HepG2 (cell line): ENCODE results near the gene GCLM. TPM values are rescaled to one million over a fixed set of nuclear protein-coding genes. Genes with fewer than 3 reads are reported as not detected.

Source experiments
- CBFB ChIP-seq: sonication (generic); formaldehyde crosslinking; IDR thresholded peaks from 2 replicates; pipeline ENCODE4 v1.4.0; 2020; ENCODE audit warnings: missing genetic modification reagents
- CHD4 ChIP-seq: fragments of 200-600 bp; sonication (generic); IDR thresholded peaks from 2 replicates; pipeline ENCODE4 v1.7.0; 2017; ENCODE audit warnings: mild to moderate bottlenecking, low read length, borderline replicate concordance
- FOXM1 ChIP-seq: sonication (generic); formaldehyde crosslinking; IDR thresholded peaks from 2 replicates; pipeline ENCODE4 v1.5.0; 2020; ENCODE audit warnings: missing genetic modification reagents
- MTA3 ChIP-seq: sonication (generic); formaldehyde crosslinking; IDR thresholded peaks from 2 replicates; pipeline ENCODE4 v1.4.0; 2020; ENCODE audit warnings: missing genetic modification reagents
- NFYB ChIP-seq: sonication (generic); formaldehyde crosslinking; IDR thresholded peaks from 2 replicates; pipeline ENCODE4 v1.4.0; 2020; ENCODE audit warnings: missing genetic modification reagents
- PAXIP1 ChIP-seq: sonication (generic); formaldehyde crosslinking; conservative IDR thresholded peaks from 2 replicates; pipeline ENCODE4 v1.4.0; 2020; ENCODE audit warnings: mild to moderate bottlenecking, missing genetic modification reagents, moderate library complexity
- SOX13 ChIP-seq, 3 experiments: fragments of 450-650 bp in 1 of 3; sonication (generic) in 1 of 3; formaldehyde crosslinking in 1 of 3; IDR thresholded peaks in 2 of 3; conservative IDR thresholded peaks in 1 of 3; 2 replicates each; pipeline versions ENCODE4 v1.5.0 to v1.6.1; 2016 to 2020; ENCODE audit warnings: antibody characterized with exemption in 1 of 3, mild to moderate bottlenecking in 1 of 3, missing compliant biosample characterization in 1 of 3, missing genetic modification reagents in 1 of 3, moderate library complexity in 1 of 3
- ZBTB2 ChIP-seq: sonication (generic); formaldehyde crosslinking; IDR thresholded peaks from 2 replicates; pipeline ENCODE4 v1.8.0; 2022; ENCODE audit warnings: low read depth, missing genetic modification reagents
- ZNF580 ChIP-seq: IDR thresholded peaks from 2 replicates; pipeline ENCODE4 v1.6.1; 2016; ENCODE audit warnings: low read depth, borderline replicate concordance
- ZNF605 ChIP-seq: sonication (generic); formaldehyde crosslinking; IDR thresholded peaks from 2 replicates; pipeline ENCODE4 v1.8.0; 2022; ENCODE audit warnings: mild to moderate bottlenecking, missing genetic modification reagents
- polyA plus RNA-seq, 8 experiments: library from polyadenylated mRNA; depleted of rRNA in 3 of 8; stranded (reverse) in 7 of 8; unstranded in 1 of 8; fragments of >200 nt; fragmentation: Illumina TruSeq in 4 of 8; extraction: Trizol in 4 of 8; gene quantifications; 2 replicates each; pipeline versions ENCODE4 v1.2.1 to v1.2.3, GENCODE V29; 2011 to 2016; ENCODE audit warnings: low read depth in 4 of 8, missing spikeins in 1 of 8, mixed read lengths in 1 of 8; ENCODE audit not compliant: insufficient read depth in 1 of 8
- total RNA-seq, 5 experiments: library from RNA; depleted of rRNA; stranded (reverse); fragments of >200 nt; fragmentation: Illumina TruSeq; extraction: Trizol; gene quantifications; 2 replicates each; pipeline ENCODE4 v1.2.3, GENCODE V29; 2016; ENCODE audit warnings: low read depth in 1 of 5
- TF ChIP-seq, protein P1 (sequence below): sonication (generic); formaldehyde crosslinking; IDR thresholded peaks from 2 replicates; pipeline ENCODE4 v1.4.0; 2020; ENCODE audit warnings: missing genetic modification reagents, low read depth, mild to moderate bottlenecking, borderline replicate concordance
- TF ChIP-seq, protein P2 (sequence below): sonication (generic); formaldehyde crosslinking; IDR thresholded peaks from 2 replicates; pipeline ENCODE4 v1.4.0; 2020; ENCODE audit warnings: missing genetic modification reagents
- TF ChIP-seq, protein P3 (sequence below), 2 experiments: sonication (generic) in 1 of 2; formaldehyde crosslinking in 1 of 2; IDR thresholded peaks; 2 replicates each; pipeline versions ENCODE4 v1.5.1 to v1.6.1; 2011 to 2020; ENCODE audit warnings: borderline replicate concordance in 1 of 2, low read depth in 1 of 2, low read length in 1 of 2, mild to moderate bottlenecking in 1 of 2, missing genetic modification reagents in 1 of 2, moderate library complexity in 1 of 2

GCLM gene
- total and polyA plus RNA-seq, 2 of the 13 experiments (the other 11 are each of a cell fraction or from before 2014, with no cell fraction given), result 8.7 to 29.9 TPM

DNA sequence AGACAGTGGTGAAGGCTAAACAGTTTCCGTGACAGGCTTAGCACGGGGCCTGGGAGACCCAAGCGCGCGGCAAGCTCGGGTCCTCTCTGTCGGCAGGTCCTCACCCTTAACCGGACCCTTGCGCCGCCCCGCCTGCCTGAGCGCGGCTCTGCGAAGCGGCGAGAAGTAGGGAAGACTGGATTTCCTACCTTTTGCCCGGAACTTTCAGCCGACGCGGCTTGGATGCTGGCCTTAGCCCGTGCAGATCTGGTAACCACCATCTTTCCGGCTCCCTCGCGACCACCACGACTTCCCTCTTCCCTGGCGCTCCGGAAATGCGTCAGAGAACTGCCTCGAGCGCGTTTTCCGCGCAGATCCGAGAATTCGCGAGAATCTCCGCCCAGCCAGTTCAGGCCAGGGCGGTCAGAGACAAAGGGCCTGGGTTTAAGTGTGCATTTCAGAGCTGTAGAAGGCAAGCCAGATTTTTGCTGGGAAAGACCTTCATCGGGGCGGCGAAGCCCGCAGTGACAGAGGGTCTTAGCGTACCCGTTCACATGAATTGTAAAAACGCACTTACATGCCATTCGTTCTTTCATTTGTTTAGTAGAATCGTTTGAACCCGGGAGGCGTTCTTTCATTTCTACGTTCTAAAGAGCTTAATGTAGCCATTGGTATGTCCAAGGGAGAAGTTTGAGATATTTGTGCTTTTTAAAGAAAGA, 30.2 kb downstream of the GCLM start, which contains the start of gene DNTTIP2 (continued):
- TF ChIP-seq ZBTB2 (CRISPR knock-in tag), result no peak
- no peak for TF ChIP-seq MTA3 (CRISPR knock-in tag)
- TF ChIP-seq, protein P1, sequence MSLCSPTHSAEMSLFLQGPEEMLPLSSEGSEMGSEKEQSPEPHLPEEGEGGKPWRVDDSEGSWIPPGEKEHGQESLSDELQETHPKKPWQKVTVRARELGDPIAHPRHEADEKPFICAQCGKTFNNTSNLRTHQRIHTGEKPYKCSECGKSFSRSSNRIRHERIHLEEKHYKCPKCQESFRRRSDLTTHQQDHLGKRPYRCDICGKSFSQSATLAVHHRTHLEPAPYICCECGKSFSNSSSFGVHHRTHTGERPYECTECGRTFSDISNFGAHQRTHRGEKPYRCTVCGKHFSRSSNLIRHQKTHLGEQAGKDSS (CRISPR knock-in tag), result peak; percentile 50; the same call in 1 of the 2 replicates
- 0 out of 2 replicates have a peak, but pooled peaks have one; percentile 21 for TF ChIP-seq PAXIP1 (CRISPR knock-in tag)
- peak; percentile 17; the same call in 1 of the 2 replicates for TF ChIP-seq SOX13 (IDR thresholded peaks at IDR 0.05)
- TF ChIP-seq SOX13 (CRISPR knock-in tag; conservative IDR thresholded peaks at IDR 0.05 in 1 of 2, IDR thresholded peaks at IDR 0.05 in 1 of 2), result peak in 1 of 2 experiments; percentile 51; a peak in 1 of 4 replicates
- TF ChIP-seq CBFB (CRISPR knock-in tag), result peak; percentile 71
- TF ChIP-seq, protein P2, sequence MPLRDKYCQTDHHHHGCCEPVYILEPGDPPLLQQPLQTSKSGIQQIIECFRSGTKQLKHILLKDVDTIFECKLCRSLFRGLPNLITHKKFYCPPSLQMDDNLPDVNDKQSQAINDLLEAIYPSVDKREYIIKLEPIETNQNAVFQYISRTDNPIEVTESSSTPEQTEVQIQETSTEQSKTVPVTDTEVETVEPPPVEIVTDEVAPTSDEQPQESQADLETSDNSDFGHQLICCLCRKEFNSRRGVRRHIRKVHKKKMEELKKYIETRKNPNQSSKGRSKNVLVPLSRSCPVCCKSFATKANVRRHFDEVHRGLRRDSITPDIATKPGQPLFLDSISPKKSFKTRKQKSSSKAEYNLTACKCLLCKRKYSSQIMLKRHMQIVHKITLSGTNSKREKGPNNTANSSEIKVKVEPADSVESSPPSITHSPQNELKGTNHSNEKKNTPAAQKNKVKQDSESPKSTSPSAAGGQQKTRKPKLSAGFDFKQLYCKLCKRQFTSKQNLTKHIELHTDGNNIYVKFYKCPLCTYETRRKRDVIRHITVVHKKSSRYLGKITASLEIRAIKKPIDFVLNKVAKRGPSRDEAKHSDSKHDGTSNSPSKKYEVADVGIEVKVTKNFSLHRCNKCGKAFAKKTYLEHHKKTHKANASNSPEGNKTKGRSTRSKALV (CRISPR knock-in tag), result peak; percentile 35; the same call in 1 of the 2 replicates
- TF ChIP-seq FOXM1 (CRISPR knock-in tag), result no peak
- TF ChIP-seq, protein P3, sequence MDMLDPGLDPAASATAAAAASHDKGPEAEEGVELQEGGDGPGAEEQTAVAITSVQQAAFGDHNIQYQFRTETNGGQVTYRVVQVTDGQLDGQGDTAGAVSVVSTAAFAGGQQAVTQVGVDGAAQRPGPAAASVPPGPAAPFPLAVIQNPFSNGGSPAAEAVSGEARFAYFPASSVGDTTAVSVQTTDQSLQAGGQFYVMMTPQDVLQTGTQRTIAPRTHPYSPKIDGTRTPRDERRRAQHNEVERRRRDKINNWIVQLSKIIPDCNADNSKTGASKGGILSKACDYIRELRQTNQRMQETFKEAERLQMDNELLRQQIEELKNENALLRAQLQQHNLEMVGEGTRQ (IDR thresholded peaks at IDR 0.05; ENCODE audit: low read depth, low read length), result peak; percentile 1; the same call in 1 of the 2 replicates
- TF ChIP-seq, protein P3 (CRISPR knock-in tag; IDR thresholded peaks at IDR 0.05; ENCODE audit: borderline replicate concordance), result no peak; the same call in 1 of the 2 replicates
- TF ChIP-seq ZNF605 (CRISPR knock-in tag), result peak; percentile 95
- no peak for TF ChIP-seq CHD4
- TF ChIP-seq NFYB (CRISPR knock-in tag), result peak; percentile 34; the same call in 1 of the 2 replicates
- peak; percentile 92 for TF ChIP-seq ZNF580 (CRISPR knock-in tag)
